OCI-LY7 (cell line): ENCODE measurements around the gene MED20.
"Not testable (repeated sequence)": the region's sequence is repeated elsewhere in the genome, so short reads cannot be mapped to it uniquely, and the experiment has no call there.

Source experiments
- EZH2phosphoT487 ChIP-seq: fragments of 200-600 bp; sonication (generic); IDR thresholded peaks from 2 replicates; pipeline ENCODE4 v1.6.1; 2018; ENCODE audit warnings: low read depth, borderline replicate concordance, mild to moderate bottlenecking, mixed run types, antibody characterized with exemption, low read length, moderate library complexity, mixed read lengths
- TF ChIP-seq, protein P1 (sequence below): fragments of 200-600 bp; sonication (generic); conservative IDR thresholded peaks from 2 replicates; pipeline ENCODE4 v1.5.1; 2014; ENCODE audit warnings: mild to moderate bottlenecking, antibody characterized with exemption, low read length, moderate library complexity, mixed read lengths

DNA sequence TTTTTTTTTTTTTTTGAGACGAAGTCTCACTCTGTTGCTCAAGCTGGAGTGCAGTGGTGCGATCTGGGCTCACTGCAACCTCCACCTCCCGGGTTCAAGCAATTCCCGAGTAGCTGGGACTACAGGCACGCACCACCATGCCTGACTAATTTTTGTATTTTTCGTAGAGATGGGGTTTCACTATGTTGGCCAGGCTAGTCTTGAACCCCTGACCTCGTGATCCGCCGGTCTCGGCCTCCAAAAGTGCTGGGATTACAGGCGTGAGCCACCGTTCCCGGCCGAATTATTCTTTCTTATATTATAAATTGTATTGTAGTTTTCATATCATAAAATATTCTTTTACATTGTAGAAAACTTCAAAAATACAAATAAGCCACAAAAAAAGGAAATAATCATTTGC is 21.9 kb upstream of the MED20 start:
- TF ChIP-seq, protein P1, sequence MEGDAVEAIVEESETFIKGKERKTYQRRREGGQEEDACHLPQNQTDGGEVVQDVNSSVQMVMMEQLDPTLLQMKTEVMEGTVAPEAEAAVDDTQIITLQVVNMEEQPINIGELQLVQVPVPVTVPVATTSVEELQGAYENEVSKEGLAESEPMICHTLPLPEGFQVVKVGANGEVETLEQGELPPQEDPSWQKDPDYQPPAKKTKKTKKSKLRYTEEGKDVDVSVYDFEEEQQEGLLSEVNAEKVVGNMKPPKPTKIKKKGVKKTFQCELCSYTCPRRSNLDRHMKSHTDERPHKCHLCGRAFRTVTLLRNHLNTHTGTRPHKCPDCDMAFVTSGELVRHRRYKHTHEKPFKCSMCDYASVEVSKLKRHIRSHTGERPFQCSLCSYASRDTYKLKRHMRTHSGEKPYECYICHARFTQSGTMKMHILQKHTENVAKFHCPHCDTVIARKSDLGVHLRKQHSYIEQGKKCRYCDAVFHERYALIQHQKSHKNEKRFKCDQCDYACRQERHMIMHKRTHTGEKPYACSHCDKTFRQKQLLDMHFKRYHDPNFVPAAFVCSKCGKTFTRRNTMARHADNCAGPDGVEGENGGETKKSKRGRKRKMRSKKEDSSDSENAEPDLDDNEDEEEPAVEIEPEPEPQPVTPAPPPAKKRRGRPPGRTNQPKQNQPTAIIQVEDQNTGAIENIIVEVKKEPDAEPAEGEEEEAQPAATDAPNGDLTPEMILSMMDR = not testable (repeated sequence)
- not testable (repeated sequence) for TF ChIP-seq EZH2phosphoT487
